NOMO-1 treated with DMSO at 0.1 percent for 48 hours (cell line): Measurements from ENCODE around the gene TIMM13.
"Not testable (repeated sequence)": the region's sequence is repeated elsewhere in the genome, so short reads cannot be mapped to it uniquely, and the experiment has no call there.

Experiments used
- DNase-seq: peaks from one replicate; lab custom pipeline; 2025; ENCODE audit not compliant: unreplicated experiment; lab: John Stamatoyannopoulos, UW

TIMM13 gene

GRCh38 chr19:2427429-2428320 is at the start of gene TIMM13:
TSS of gene TIMM13 (minus strand) at chr19:2427586. CDS start at chr19:2427533, 53 bp downstream.
- peak; percentile 91 for DNase-seq

GRCh38 chr19:2476451-2477140 is 49.2 kb upstream of the TIMM13 start:
- peak; percentile 38 for DNase-seq

GRCh38 chr19:2475702-2476450 is 48.5 kb upstream of the TIMM13 start, which contains the start of gene GADD45B:
TSS of gene GADD45B (plus strand) at chr19:2476127. CDS start at chr19:2476359, 232 bp downstream.
- DNase-seq: peak; percentile 96

- DNase-seq: peak; percentile 46
These were observed 47.8 kb upstream of the TIMM13 start for GRCh38 chr19:2475018-2475701.

- DNase-seq: peak; percentile 83
These were observed 47.0 kb upstream of the TIMM13 start for GRCh38 chr19:2474232-2475017.

GRCh38 chr19:2469915-2470200 is 42.5 kb upstream of the TIMM13 start:
- not testable (repeated sequence) for DNase-seq

GRCh38 chr19:2469102-2469914 is 41.9 kb upstream of the TIMM13 start:
- no peak for DNase-seq

GRCh38 chr19:2468596-2468995 is 41.2 kb upstream of the TIMM13 start:
- no peak for DNase-seq

- DNase-seq: no peak
These were observed 37.0 kb upstream of the TIMM13 start for GRCh38 chr19:2464389-2464788.

- DNase-seq: not testable (repeated sequence)
These were observed 36.3 kb upstream of the TIMM13 start for GRCh38 chr19:2463694-2464093.

- DNase-seq: no peak
These were observed 35.4 kb upstream of the TIMM13 start for GRCh38 chr19:2462635-2463421.

- DNase-seq: no peak
These were observed 34.6 kb upstream of the TIMM13 start for GRCh38 chr19:2461751-2462634.

GRCh38 chr19:2460245-2460644 is 32.9 kb upstream of the TIMM13 start:
- no peak for DNase-seq

- DNase-seq: not testable (repeated sequence)
These were observed 31.4 kb upstream of the TIMM13 start for GRCh38 chr19:2458776-2459175.

- no peak for DNase-seq
These were observed 30.7 kb upstream of the TIMM13 start for GRCh38 chr19:2458054-2458453.

GRCh38 chr19:2457394-2458037 is 30.1 kb upstream of the TIMM13 start:
- no peak for DNase-seq
